Endothelial cell of umbilical vein (primary cell): ENCODE data around the gene HHLA2. TPM values are rescaled to one million over a fixed set of nuclear protein-coding genes. Genes with fewer than 3 reads are reported as not detected.

Experiments used
- BruUV-seq: library from RNA; stranded (reverse); fragments of 400-500 nt; replicated peaks from 2 replicates; lab custom pipeline; 2021; lab: Mats Ljungman, UMichigan
- CTCF ChIA-PET: fragments of 300-600, 350-600 bp; sonication (Branson Sonifier 250); formaldehyde crosslinking; loops from one replicate; lab custom pipeline; 2021; ENCODE audit warnings: antibody characterized with exemption, inconsistent platforms; lab: Charles Lee
- POLR2A ChIA-PET: fragments of 300-600, 350-600 bp; sonication (Branson Sonifier 250); formaldehyde crosslinking; loops from one replicate; lab custom pipeline; 2021; ENCODE audit warnings: antibody characterized with exemption, inconsistent platforms; lab: Charles Lee
- DNase-seq: peaks from one replicate; pipeline ENCODE4 v3.0.0-alpha.2; 2011; ENCODE audit warnings: low read depth, low spot score
- FAIRE-seq: peaks from 2 replicates; lab custom pipeline; 2011; peaks lifted over from hg19 to GRCh38; lab: Jason Lieb, UNC
- H2AFZ ChIP-seq: 2 replicates; pipeline ENCODE4 v1.6.0; 2012; ENCODE audit warnings: low read depth, low read length, control low read depth, inconsistent platforms
- H3K27ac ChIP-seq: 2 replicates; pipeline ENCODE4 v1.5.1; 2011; ENCODE audit warnings: low read depth, mild to moderate bottlenecking, control low read depth, low read length, moderate library complexity; ENCODE audit not compliant: insufficient read depth
- H3K27me3 ChIP-seq, 2 experiments: 2 replicates each; pipeline versions ENCODE4 v1.6.0 to v1.6.1; 2011; ENCODE audit warnings: low read length in 2 of 2, mixed read lengths in 1 of 2; ENCODE audit not compliant: control insufficient read depth in 2 of 2, insufficient read depth in 2 of 2
- H3K36me3 ChIP-seq, 2 experiments: 2 replicates in 1 of 2; 3 replicates in 1 of 2; pipeline ENCODE4 v1.5.1; 2011; ENCODE audit warnings: low read length in 2 of 2, mild to moderate bottlenecking in 1 of 2, moderate library complexity in 1 of 2; ENCODE audit not compliant: control insufficient read depth in 2 of 2, insufficient read depth in 2 of 2; ENCODE audit errors: extremely low read depth in 1 of 2
- H3K4me1 ChIP-seq: 3 replicates; pipeline ENCODE4 v1.5.1; 2011; ENCODE audit warnings: mild to moderate bottlenecking, low read length; ENCODE audit not compliant: control insufficient read depth, insufficient read depth; ENCODE audit errors: extremely low read depth
- H3K4me2 ChIP-seq: 2 replicates; pipeline ENCODE4 v1.6.1; 2011; ENCODE audit warnings: low read length, control low read depth, mixed read lengths; ENCODE audit not compliant: insufficient read depth
- H3K4me3 ChIP-seq, 3 experiments: fragments of 200-600 bp in 1 of 3; sonication (generic), shearing (Covaris generic) in 1 of 3; replicated peaks in 1 of 3; 2 replicates each; pipeline ENCODE4 v1.5.1; 2011 to 2016; ENCODE audit warnings: control low read depth in 3 of 3, low read length in 3 of 3, mild to moderate bottlenecking in 2 of 3, inconsistent platforms in 1 of 3, low read depth in 1 of 3, moderate library complexity in 1 of 3; ENCODE audit not compliant: insufficient read depth in 1 of 3
- H3K79me2 ChIP-seq: 2 replicates; pipeline ENCODE4 v1.6.0; 2012; ENCODE audit warnings: low read length, inconsistent platforms; ENCODE audit not compliant: control insufficient read depth, insufficient read depth
- H3K9ac ChIP-seq: replicated peaks from 2 replicates; pipeline ENCODE3; 2011; ENCODE audit warnings: low read length, control low read depth; ENCODE audit not compliant: insufficient read depth; ENCODE audit errors: extremely low read depth
- H3K9me1 ChIP-seq: replicated peaks from 3 replicates; pipeline ENCODE4 v1.6.0; 2011; ENCODE audit warnings: mild to moderate bottlenecking, low read length; ENCODE audit not compliant: control insufficient read depth, insufficient read depth; ENCODE audit errors: extremely low read depth
- H3K9me3 ChIP-seq: replicated peaks from 2 replicates; pipeline ENCODE4 v1.5.1; 2012; ENCODE audit warnings: low read length, inconsistent platforms; ENCODE audit not compliant: control insufficient read depth, insufficient read depth
- H4K20me1 ChIP-seq: replicated peaks from 2 replicates; pipeline ENCODE3; 2011; ENCODE audit warnings: mild to moderate bottlenecking, low read length; ENCODE audit not compliant: control insufficient read depth, insufficient read depth; ENCODE audit errors: extremely low read depth
- CTCF ChIP-seq, 2 donors: IDR thresholded peaks; 1 replicate in 1 of 2; 2 replicates in 1 of 2; pipeline ENCODE4 v1.5.1; 2011; ENCODE audit warnings: low read length in 2 of 2, mild to moderate bottlenecking in 2 of 2, moderate library complexity in 2 of 2, control low read depth in 1 of 2, inconsistent platforms in 1 of 2, low read depth in 1 of 2; ENCODE audit not compliant: insufficient read depth in 1 of 2; ENCODE audit errors: extremely low read depth in 1 of 2
- EZH2 ChIP-seq: IDR thresholded peaks from 2 replicates; pipeline ENCODE4 v1.6.1; 2012; ENCODE audit warnings: borderline replicate concordance, low read depth, mild to moderate bottlenecking, moderate library complexity, low read length, inconsistent platforms; ENCODE audit not compliant: severe bottlenecking
- FOS ChIP-seq: IDR thresholded peaks from 2 replicates; pipeline ENCODE4 v1.6.1; 2011; ENCODE audit warnings: mild to moderate bottlenecking, low read length, moderate library complexity, borderline replicate concordance; ENCODE audit not compliant: insufficient read depth
- GATA2 ChIP-seq: IDR thresholded peaks from 2 replicates; pipeline ENCODE4 v1.7.0; 2011; ENCODE audit warnings: low read depth, mild to moderate bottlenecking, moderate library complexity, mixed read lengths, low read length; ENCODE audit not compliant: insufficient read length, insufficient read depth
- JUN ChIP-seq: IDR thresholded peaks from 2 replicates; pipeline ENCODE4 v1.6.1; 2011; ENCODE audit warnings: borderline replicate concordance, low read depth; ENCODE audit not compliant: insufficient read length, insufficient read depth
- MAX ChIP-seq: IDR thresholded peaks from 2 replicates; pipeline ENCODE4 v1.6.1; 2011; ENCODE audit not compliant: insufficient read depth, insufficient read length
- POLR2A ChIP-seq: IDR thresholded peaks from 2 replicates; pipeline ENCODE4 v1.6.1; 2012; ENCODE audit warnings: low read depth, mild to moderate bottlenecking, control low read depth, low read length
- POLR2AphosphoS5 ChIP-seq: IDR thresholded peaks from 2 replicates; pipeline ENCODE4 v1.6.1; 2012; ENCODE audit warnings: low read depth, mild to moderate bottlenecking, control low read depth, low read length, moderate library complexity; ENCODE audit not compliant: insufficient read depth
- dilution Hi-C: fragments of 300-500 bp; cut with MboI; formaldehyde crosslinking; loops from one replicate; pipeline ENCODE4 v1.15.0; 2019; ENCODE audit warnings: low sequenced_read_pairs; ENCODE audit not compliant: extremely low pct_ligation_motif_present
- intact Hi-C: fragments of 100-400 bp; cut with micrococcal nuclease; formaldehyde crosslinking; loops from one replicate; pipeline ENCODE4 v1.10.0; 2022
- polyA plus RNA-seq, 4 experiments: library from polyadenylated mRNA; depleted of rRNA in 3 of 4; stranded (reverse) in 3 of 4; unstranded in 1 of 4; fragments of >200 nt; gene quantifications; 2 replicates each; pipeline versions ENCODE4 v1.2.1 to v1.2.3, GENCODE V29; 2011 to 2012; ENCODE audit warnings: missing spikeins in 1 of 4
- total RNA-seq: library from RNA; stranded (reverse); gene quantifications from 2 replicates; pipeline ENCODE4 v1.2.3, GENCODE V29; 2021

The HHLA2 gene
- total and polyA plus RNA-seq, 2 donors (not counting 3 experiments of a cell fraction or from before 2014, with no cell fraction given) = not detected

GRCh38 chr3:108297647-108298046 is 1.3 kb downstream of the HHLA2 start:
- TF ChIP-seq JUN = no peak
- no peak for TF ChIP-seq MAX
- TF ChIP-seq POLR2A = no peak
- TF ChIP-seq FOS = no peak
- no peak for TF ChIP-seq POLR2AphosphoS5
- no peak for TF ChIP-seq GATA2
- no peak for TF ChIP-seq EZH2
- TF ChIP-seq CTCF (IDR thresholded peaks at IDR 0.05; ENCODE audit: extremely low read depth in 1 of 2, insufficient read depth in 1 of 2, low read depth in 1 of 2, low read length in 2 of 2) = no peak
- ChIA-PET POLR2A (no interaction called here), CTCF (no interaction called here)
- Histone ChIP-seq H3K27ac (no peak overlapping the region), H3K4me2 (no peak overlapping the region), H3K79me2 (no peaks in the 10 kb centered on the region), H3K4me3 (no peak overlapping the region), H3K9ac (no peak overlapping the region), H3K27me3 (peaks cover 7 to 10% of the 10 kb centered on the region in 2 experiments), H3K9me1 (no peaks in the 10 kb centered on the region), H3K9me3 (no peaks in the 10 kb centered on the region), H2AFZ (no peak overlapping the region), H3K4me1 (no peaks in the 10 kb centered on the region), H4K20me1 (no peaks in the 10 kb centered on the region), H3K36me3 (no peaks in the 10 kb centered on the region)
- DNase-seq = no peak
- dilution Hi-C loops = no loop called here
- no TSS peak for BruUV-seq
- intact Hi-C loops = no loop called here
- FAIRE-seq = no peak
